Measurements from ENCODE around the gene GMEB2. TPM values are rescaled to one million over a fixed set of nuclear protein-coding genes. Genes with fewer than 3 reads are reported as not detected.

The GMEB2 gene
- total RNA-seq, 2 donors from 2014 or later: 11.5 to 14.8 TPM

- Histone ChIP-seq H3K36me3 (no peaks in the 10 kb centered on the region), H3K9me3 (no peaks in the 10 kb centered on the region), H3K27me3 (no peaks in the 10 kb centered on the region), H3K4me1 (no peaks in the 10 kb centered on the region), H3K4me3 (no peak overlapping the region), H3K9ac (ENCODE audit: low read depth in 2 of 2, low read length in 2 of 2) (no peak overlapping the region), H3K27ac (no peak overlapping the region)
- no peak for DNase-seq
- TF ChIP-seq CTCF (IDR thresholded peaks at IDR 0.05): no peak
- intact Hi-C loops (cut with DNase I): no loop called here
Measured at GRCh38 chr20:63668351-63668750, 41.5 kb upstream of the GMEB2 start.

DNA sequence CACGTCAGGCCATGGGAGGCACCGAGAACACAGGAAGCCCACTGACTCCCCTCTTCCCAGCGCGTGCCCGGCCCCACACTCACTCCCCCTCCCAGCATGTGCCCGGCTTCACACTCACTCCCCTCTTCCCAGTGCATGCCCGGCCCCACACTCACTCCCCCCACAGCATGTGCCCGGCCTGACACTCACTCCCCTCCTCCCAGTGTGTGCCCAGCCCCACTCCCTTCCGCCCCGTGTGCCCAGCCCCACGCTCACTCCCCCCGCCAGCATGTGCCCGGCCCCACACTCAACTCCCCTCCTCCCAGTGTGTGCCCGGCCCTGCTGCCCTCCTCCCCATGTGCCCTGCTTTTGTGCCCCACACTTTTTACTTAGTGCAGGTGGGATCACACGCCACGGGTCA lies 41.0 kb upstream of the GMEB2 start:
- no peak for DNase-seq
- no peak for TF ChIP-seq CTCF (IDR thresholded peaks at IDR 0.05)
- no peaks in the 10 kb centered on the region for H3K36me3 ChIP-seq

GRCh38 chr20:63665708-63666107 lies 38.8 kb upstream of the GMEB2 start:
- no peak for TF ChIP-seq CTCF (IDR thresholded peaks at IDR 0.05)

More for the DNA sequence above, 41.0 kb upstream of the GMEB2 start:
- Histone ChIP-seq H3K4me1 (no peaks in the 10 kb centered on the region), H3K4me3 (no peak overlapping the region), H3K27ac (no peak overlapping the region), H3K9ac (ENCODE audit: low read depth in 2 of 2, low read length in 2 of 2) (no peak overlapping the region), H3K27me3 (no peaks in the 10 kb centered on the region), H3K9me3 (no peaks in the 10 kb centered on the region)
- intact Hi-C loops (cut with DNase I): no loop called here

GRCh38 chr20:63664861-63665594 lies 38.1 kb upstream of the GMEB2 start:
- no peak overlapping the region for H3K4me3 ChIP-seq
- intact Hi-C loops (cut with DNase I): no loop called here
- no peaks in the 10 kb centered on the region for H3K9me3 ChIP-seq
- no peaks in the 10 kb centered on the region for H3K36me3 ChIP-seq
- TF ChIP-seq CTCF (IDR thresholded peaks at IDR 0.05): no peak
- H3K9ac ChIP-seq (ENCODE audit: low read depth in 2 of 2, low read length in 2 of 2): no peak overlapping the region
- H3K27me3 ChIP-seq: no peaks in the 10 kb centered on the region
- H3K4me1 ChIP-seq: no peaks in the 10 kb centered on the region
- no peak for DNase-seq
- no peak overlapping the region for H3K27ac ChIP-seq

More at GRCh38 chr20:63665708-63666107, 38.8 kb upstream of the GMEB2 start:
- H3K36me3 ChIP-seq: no peaks in the 10 kb centered on the region
- H3K27me3 ChIP-seq: no peaks in the 10 kb centered on the region
- intact Hi-C loops (cut with DNase I): no loop called here
- H3K4me3 ChIP-seq: no peak overlapping the region
- H3K9ac ChIP-seq (ENCODE audit: low read depth in 2 of 2, low read length in 2 of 2): no peak overlapping the region
- H3K9me3 ChIP-seq: no peaks in the 10 kb centered on the region
- no peak for DNase-seq
- H3K4me1 ChIP-seq: no peaks in the 10 kb centered on the region
- H3K27ac ChIP-seq: no peak overlapping the region

DNA sequence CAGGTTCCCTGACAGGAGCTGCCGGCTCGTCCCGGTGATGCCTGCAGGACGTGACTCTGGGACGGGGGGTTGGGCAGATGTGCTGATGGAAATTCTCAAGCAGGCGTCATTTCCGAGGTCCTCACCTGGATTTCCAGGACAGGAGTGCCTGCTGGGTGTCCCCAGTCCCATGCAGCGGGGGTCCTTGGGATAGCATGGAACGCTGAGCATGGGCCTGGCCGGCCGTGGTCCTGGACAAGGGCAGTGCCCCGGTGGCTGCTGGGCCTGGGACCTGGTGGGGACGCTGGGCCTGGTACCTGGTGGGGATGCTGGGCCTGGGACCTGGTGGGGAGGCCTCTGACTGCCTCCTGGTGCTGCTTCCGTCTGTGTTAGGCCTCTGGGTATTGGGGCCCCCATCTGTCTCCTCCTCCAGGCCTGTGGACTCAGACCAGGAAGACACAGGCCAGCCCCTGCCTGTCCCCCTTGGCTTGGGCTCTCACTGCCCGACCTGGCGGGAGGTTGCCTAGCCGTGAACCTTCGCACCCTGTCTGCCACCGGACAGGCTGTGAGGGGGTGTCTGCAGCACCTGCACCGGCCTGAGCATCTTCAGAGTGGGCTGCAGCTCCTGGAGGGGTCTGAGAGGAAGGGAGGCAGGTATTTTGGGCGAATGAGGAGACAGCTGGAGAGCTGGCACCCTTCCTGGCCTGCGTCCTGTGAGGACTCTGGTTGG lies 37.4 kb upstream of the GMEB2 start:
- H3K27ac ChIP-seq: no peak overlapping the region
- no peaks in the 10 kb centered on the region for H3K9me3 ChIP-seq
- peaks cover 6% of the 10 kb centered on the region for H3K4me1 ChIP-seq
- no peaks in the 10 kb centered on the region for H3K36me3 ChIP-seq
- no peak for DNase-seq
- no peak overlapping the region for H3K4me3 ChIP-seq
- H3K27me3 ChIP-seq: no peaks in the 10 kb centered on the region
- H3K9ac ChIP-seq (ENCODE audit: low read depth in 2 of 2, low read length in 2 of 2): no peak overlapping the region
- no peak for TF ChIP-seq CTCF (IDR thresholded peaks at IDR 0.05)
- intact Hi-C loops (cut with DNase I): no loop called here

Measured in colonic mucosa (tissue), 4 donors.